ENCODE measurements around the gene PRKAG2. TPM values are rescaled to one million over a fixed set of nuclear protein-coding genes. Genes with fewer than 3 reads are reported as not detected.

The PRKAG2 gene
- total RNA-seq, 1 donor from 2014 or later, result 17.9 TPM

DNA sequence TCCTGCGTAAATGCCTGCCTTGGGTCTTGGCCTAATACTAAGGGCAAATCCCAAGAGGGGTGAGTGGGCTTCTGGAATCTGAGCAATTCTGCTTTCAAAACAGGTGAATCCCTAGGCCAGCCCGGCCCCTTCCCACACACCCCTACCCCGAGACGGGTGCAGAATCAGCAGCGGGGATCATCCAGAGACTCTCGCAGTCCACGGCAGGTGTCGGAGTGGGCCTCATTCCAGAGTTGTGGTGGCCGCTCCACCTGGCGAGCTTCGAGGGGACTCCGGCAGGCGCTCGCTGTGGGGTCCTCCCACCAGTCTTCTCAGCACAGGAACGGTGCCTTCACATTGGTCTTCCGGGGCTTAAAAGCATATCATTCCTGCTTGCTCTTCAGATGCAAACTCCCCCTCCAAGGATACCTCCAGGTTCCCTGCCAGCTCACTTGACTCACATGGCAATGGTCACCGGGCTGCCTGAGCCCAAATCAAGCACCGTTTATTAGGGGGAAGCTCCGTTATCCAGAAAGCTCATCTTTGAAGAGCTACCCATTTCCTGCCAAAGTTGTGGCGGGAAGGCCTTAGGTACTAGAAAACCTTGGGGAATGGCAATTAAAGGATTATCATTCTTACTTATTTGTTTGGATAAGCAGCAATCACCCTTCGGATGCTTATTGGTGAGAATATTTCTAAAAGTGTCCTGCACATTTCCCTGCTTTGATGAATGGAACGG, 67.6 kb downstream of the PRKAG2 start:
- Mint-ChIP-seq H3K27me3 (peaks cover 34% of the 10 kb centered on the region), H3K36me3 (no peaks in the 10 kb centered on the region)
- TF ChIP-seq CTCF (conservative IDR thresholded peaks at IDR 0.05), result no peak

GRCh38 chr7:151808400-151809145, 68.3 kb downstream of the PRKAG2 start:
- Mint-ChIP-seq H3K27ac (peak overlapping the region; percentile 73), H3K4me1 (ENCODE audit: unreplicated experiment) (peaks cover 16% of the 10 kb centered on the region), H3K4me3 (no peak overlapping the region), H3K9me3 (no peaks in the 10 kb centered on the region), H3K36me3 (no peaks in the 10 kb centered on the region), H3K27me3 (peaks cover 32% of the 10 kb centered on the region)
- no peak for TF ChIP-seq CTCF (conservative IDR thresholded peaks at IDR 0.05)
- DNase-seq (ENCODE audit: extremely low spot score, unreplicated experiment), result no peak

More for the DNA sequence above, 67.6 kb downstream of the PRKAG2 start:
- DNase-seq (ENCODE audit: extremely low spot score, unreplicated experiment), result no peak
- Mint-ChIP-seq H3K4me1 (ENCODE audit: unreplicated experiment) (peaks cover 22% of the 10 kb centered on the region), H3K4me3 (no peak overlapping the region), H3K27ac (no peak overlapping the region), H3K9me3 (no peaks in the 10 kb centered on the region)

- no peak for TF ChIP-seq CTCF (conservative IDR thresholded peaks at IDR 0.05)
- DNase-seq (ENCODE audit: extremely low spot score, unreplicated experiment), result no peak
- peaks cover 26% of the 10 kb centered on the region for H3K27me3 Mint-ChIP-seq
- no peaks in the 10 kb centered on the region for H3K9me3 Mint-ChIP-seq
- H3K36me3 Mint-ChIP-seq, result no peaks in the 10 kb centered on the region
- peak overlapping the region; percentile 73 for H3K27ac Mint-ChIP-seq
- H3K4me1 Mint-ChIP-seq (ENCODE audit: unreplicated experiment), result peaks cover 10% of the 10 kb centered on the region
- H3K4me3 Mint-ChIP-seq, result no peak overlapping the region
Observed at GRCh38 chr7:151807846-151808245, 69.1 kb downstream of the PRKAG2 start.

- TF ChIP-seq CTCF (conservative IDR thresholded peaks at IDR 0.05), result no peak
- Mint-ChIP-seq H3K4me1 (ENCODE audit: unreplicated experiment) (peaks cover 10% of the 10 kb centered on the region), H3K27me3 (peaks cover 23% of the 10 kb centered on the region), H3K36me3 (no peaks in the 10 kb centered on the region), H3K9me3 (no peaks in the 10 kb centered on the region), H3K27ac (no peak overlapping the region), H3K4me3 (no peak overlapping the region)
- no peak for DNase-seq (ENCODE audit: extremely low spot score, unreplicated experiment)
Observed at GRCh38 chr7:151806952-151807775, 69.8 kb downstream of the PRKAG2 start.

GRCh38 chr7:151806204-151806603, 70.7 kb downstream of the PRKAG2 start:
- H3K27me3 Mint-ChIP-seq, result peaks cover 20% of the 10 kb centered on the region
- H3K4me3 Mint-ChIP-seq, result no peak overlapping the region

More at GRCh38 chr7:151806204-151806603, 70.7 kb downstream of the PRKAG2 start:
- no peak for DNase-seq (ENCODE audit: extremely low spot score, unreplicated experiment)
- peaks cover 10% of the 10 kb centered on the region for H3K4me1 Mint-ChIP-seq (ENCODE audit: unreplicated experiment)
- no peaks in the 10 kb centered on the region for H3K9me3 Mint-ChIP-seq
- H3K36me3 Mint-ChIP-seq, result no peaks in the 10 kb centered on the region
- no peak for TF ChIP-seq CTCF (conservative IDR thresholded peaks at IDR 0.05)
- H3K27ac Mint-ChIP-seq, result no peak overlapping the region

Data from type B pancreatic cell (in vitro differentiated cells).